ENCODE data around the gene CUL1.
"Not testable (repeated sequence)": the region's sequence is repeated elsewhere in the genome, so short reads cannot be mapped to it uniquely, and the experiment has no call there.

The CUL1 gene

DNA sequence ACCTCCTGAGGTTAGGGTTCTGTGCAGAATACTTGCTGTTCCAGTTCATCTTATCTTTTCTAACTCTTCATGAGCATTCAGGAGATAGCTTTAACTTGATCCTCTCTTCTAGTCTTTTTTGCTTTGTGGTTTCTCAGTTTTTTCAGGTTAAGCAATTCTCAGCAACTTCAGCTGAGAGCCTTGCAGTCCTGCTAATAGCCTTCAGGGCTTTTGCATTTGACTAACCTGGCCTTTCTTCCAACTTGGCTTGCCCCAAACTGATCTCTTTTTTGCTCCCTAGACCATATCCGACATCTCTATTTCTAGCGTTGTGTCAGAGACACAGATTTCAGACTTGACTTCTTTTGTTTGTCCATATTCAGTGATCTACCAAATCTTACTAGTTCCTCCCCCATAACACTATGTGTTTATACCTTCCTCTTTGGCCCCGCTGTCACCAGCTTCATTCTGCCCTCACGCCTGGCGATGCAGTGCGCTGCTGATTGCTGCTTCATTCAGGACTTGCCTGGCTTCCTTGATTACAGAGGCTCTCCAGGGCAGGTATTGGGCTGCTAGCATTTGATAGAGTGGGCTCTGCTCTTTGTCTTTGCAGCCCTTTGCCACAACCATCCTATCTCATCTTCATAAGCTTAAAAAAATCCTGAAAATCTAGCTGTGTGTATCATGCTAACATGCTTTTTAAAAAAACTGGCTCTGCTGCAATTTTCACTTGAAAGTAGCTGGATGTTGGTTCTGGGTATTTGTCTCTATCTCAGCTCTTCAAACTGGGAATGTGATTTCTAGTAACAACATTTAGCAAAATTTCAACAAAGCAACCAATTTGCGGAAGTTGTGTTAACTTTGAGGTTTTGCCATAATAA, 9.6 kb downstream of the CUL1 start:
- peaks cover 12% of the 10 kb centered on the region for H3K36me3 ChIP-seq (ENCODE audit: control insufficient read depth, low read length)
- H3K4me1 ChIP-seq (ENCODE audit: control insufficient read depth, low read length) = peaks cover 88% of the 10 kb centered on the region
- no peaks in the 10 kb centered on the region for H3K9me3 ChIP-seq (ENCODE audit: control insufficient read depth, insufficient read depth, low read length)
- H3K4me2 ChIP-seq (ENCODE audit: low read length) = no peak overlapping the region
- no peak overlapping the region for H3K4me3 ChIP-seq (ENCODE audit: low read length)
- H4K20me1 ChIP-seq (ENCODE audit: control insufficient read depth, insufficient read depth, low read depth, low read length) = peaks cover 79% of the 10 kb centered on the region
- no peaks in the 10 kb centered on the region for H3K27me3 ChIP-seq (ENCODE audit: control insufficient read depth, low read length)
- no peaks in the 10 kb centered on the region for H3K9me2 ChIP-seq (replicated peaks; ENCODE audit: control insufficient read depth, low read length)
- H3K79me2 ChIP-seq (ENCODE audit: control insufficient read depth, low read length) = peaks cover 100% of the 10 kb centered on the region
- peaks cover 13% of the 10 kb centered on the region for H3F3A ChIP-seq (ENCODE audit: control insufficient read depth, insufficient read depth)
- TF ChIP-seq, protein P1, sequence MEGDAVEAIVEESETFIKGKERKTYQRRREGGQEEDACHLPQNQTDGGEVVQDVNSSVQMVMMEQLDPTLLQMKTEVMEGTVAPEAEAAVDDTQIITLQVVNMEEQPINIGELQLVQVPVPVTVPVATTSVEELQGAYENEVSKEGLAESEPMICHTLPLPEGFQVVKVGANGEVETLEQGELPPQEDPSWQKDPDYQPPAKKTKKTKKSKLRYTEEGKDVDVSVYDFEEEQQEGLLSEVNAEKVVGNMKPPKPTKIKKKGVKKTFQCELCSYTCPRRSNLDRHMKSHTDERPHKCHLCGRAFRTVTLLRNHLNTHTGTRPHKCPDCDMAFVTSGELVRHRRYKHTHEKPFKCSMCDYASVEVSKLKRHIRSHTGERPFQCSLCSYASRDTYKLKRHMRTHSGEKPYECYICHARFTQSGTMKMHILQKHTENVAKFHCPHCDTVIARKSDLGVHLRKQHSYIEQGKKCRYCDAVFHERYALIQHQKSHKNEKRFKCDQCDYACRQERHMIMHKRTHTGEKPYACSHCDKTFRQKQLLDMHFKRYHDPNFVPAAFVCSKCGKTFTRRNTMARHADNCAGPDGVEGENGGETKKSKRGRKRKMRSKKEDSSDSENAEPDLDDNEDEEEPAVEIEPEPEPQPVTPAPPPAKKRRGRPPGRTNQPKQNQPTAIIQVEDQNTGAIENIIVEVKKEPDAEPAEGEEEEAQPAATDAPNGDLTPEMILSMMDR (IDR thresholded peaks at IDR 0.05; ENCODE audit: low read depth, low read length, poor library complexity, severe bottlenecking) = no peak
- no peak for TF ChIP-seq EZH2phosphoT487 (IDR thresholded peaks at IDR 0.05; ENCODE audit: borderline replicate concordance, low read length)
- no peak overlapping the region for H3K27ac ChIP-seq (ENCODE audit: low read depth, low read length)

DNA sequence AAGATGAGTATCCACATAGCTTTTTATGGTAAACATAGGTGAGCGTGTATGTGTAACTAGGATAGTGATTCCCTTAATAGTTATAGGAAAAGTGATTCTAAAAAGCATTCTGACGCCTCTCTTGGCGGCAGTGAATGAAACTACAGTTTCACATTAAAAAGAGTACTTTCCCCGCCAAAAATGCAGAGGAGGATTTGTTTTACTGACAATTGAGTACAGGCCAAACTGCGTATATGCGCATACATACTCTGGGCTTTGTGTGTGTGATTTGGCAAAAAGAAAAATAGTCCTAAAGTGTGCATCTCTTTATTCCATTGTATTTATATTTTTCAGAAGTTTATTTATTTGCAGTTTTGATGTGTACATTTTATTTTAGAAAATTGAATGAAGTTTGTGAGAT, 10.3 kb downstream of the CUL1 start:
- peaks cover 13% of the 10 kb centered on the region for H3F3A ChIP-seq (ENCODE audit: control insufficient read depth, insufficient read depth)
- H3K27ac ChIP-seq (ENCODE audit: low read depth, low read length) = no peak overlapping the region
- H3K9me3 ChIP-seq (ENCODE audit: control insufficient read depth, insufficient read depth, low read length) = no peaks in the 10 kb centered on the region
- TF ChIP-seq, protein P1 (IDR thresholded peaks at IDR 0.05; ENCODE audit: low read depth, low read length, poor library complexity, severe bottlenecking) = no peak
- H3K9me2 ChIP-seq (replicated peaks; ENCODE audit: control insufficient read depth, low read length) = no peaks in the 10 kb centered on the region
- H3K4me3 ChIP-seq (ENCODE audit: low read length) = no peak overlapping the region
- peaks cover 13% of the 10 kb centered on the region for H3K36me3 ChIP-seq (ENCODE audit: control insufficient read depth, low read length)
- H3K4me1 ChIP-seq (ENCODE audit: control insufficient read depth, low read length) = peaks cover 81% of the 10 kb centered on the region
- H3K27me3 ChIP-seq (ENCODE audit: control insufficient read depth, low read length) = no peaks in the 10 kb centered on the region
- H3K79me2 ChIP-seq (ENCODE audit: control insufficient read depth, low read length) = peaks cover 100% of the 10 kb centered on the region
- H4K20me1 ChIP-seq (ENCODE audit: control insufficient read depth, insufficient read depth, low read depth, low read length) = peaks cover 80% of the 10 kb centered on the region
- H3K4me2 ChIP-seq (ENCODE audit: low read length) = no peak overlapping the region

DNA sequence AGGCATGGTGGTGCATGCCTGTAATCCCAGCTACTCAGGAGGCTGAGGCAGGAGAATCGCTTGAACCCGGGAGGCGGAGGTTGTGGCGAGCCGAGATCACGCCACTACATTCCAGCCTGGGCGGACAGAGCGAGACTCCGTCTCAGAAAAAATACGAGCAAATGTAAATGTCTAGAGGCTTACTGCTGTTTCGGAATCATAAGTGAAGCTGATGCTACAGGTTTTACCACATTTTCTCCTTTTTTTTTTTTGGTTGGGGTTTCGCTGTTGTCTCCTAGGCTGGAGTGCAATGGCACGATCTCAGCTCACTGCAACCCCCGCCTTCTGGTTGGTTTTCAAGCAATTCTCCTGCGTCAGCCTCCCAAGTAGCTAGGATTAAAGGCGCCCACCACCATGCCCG, 11.7 kb downstream of the CUL1 start:
- peaks cover 81% of the 10 kb centered on the region for H3K4me1 ChIP-seq (ENCODE audit: control insufficient read depth, low read length)
- H3K4me3 ChIP-seq (ENCODE audit: low read length) = 0 out of 2 replicates have a peak overlapping the region, but pooled peaks have one; percentile 39
- not testable (repeated sequence) for H3K9me2 ChIP-seq (replicated peaks; ENCODE audit: control insufficient read depth, low read length); H3K9me3 ChIP-seq (ENCODE audit: control insufficient read depth, insufficient read depth, low read length); H3K27ac ChIP-seq (ENCODE audit: low read depth, low read length); H3K27me3 ChIP-seq (ENCODE audit: control insufficient read depth, low read length)
- H3K4me2 ChIP-seq (ENCODE audit: low read length) = peak overlapping the region; percentile 60
- H3F3A ChIP-seq (ENCODE audit: control insufficient read depth, insufficient read depth) = peaks cover 13% of the 10 kb centered on the region
- H4K20me1 ChIP-seq (ENCODE audit: control insufficient read depth, insufficient read depth, low read depth, low read length) = peaks cover 82% of the 10 kb centered on the region
- peaks cover 26% of the 10 kb centered on the region for H3K36me3 ChIP-seq (ENCODE audit: control insufficient read depth, low read length)
- H3K79me2 ChIP-seq (ENCODE audit: control insufficient read depth, low read length) = peaks cover 100% of the 10 kb centered on the region
